22Rv1 (cell line): ENCODE results near the gene ASPRV1.

ENCODE experiments used
- CTCF ChIP-seq: fragments of 450-650 bp; IDR thresholded peaks from 2 replicates; pipeline ENCODE4 v1.5.1; 2017; ENCODE audit warnings: mild to moderate bottlenecking
- ZFX ChIP-seq: fragments of 450-650 bp; IDR thresholded peaks from 2 replicates; pipeline ENCODE4 v1.6.1; 2017; ENCODE audit warnings: antibody characterized with exemption, borderline replicate concordance

GRCh38 chr2:69989441-69990105, 28.1 kb upstream of the ASPRV1 start:
- no peak for TF ChIP-seq CTCF
- no peak for TF ChIP-seq ZFX
